Activated CD8-positive, alpha-beta memory T cell treated with anti-CD3 and anti-CD28 coated beads for 36 hours (primary cell): ENCODE results near the gene RELB. TPM values are rescaled to one million over a fixed set of nuclear protein-coding genes. Genes with fewer than 3 reads are reported as not detected.

Experiments used
- CTCF ChIA-PET: fragments of 350-600 bp; sonication (Branson Sonifier 250); formaldehyde crosslinking; loops from one replicate; lab custom pipeline; 2021; ENCODE audit warnings: antibody characterized with exemption; lab: Charles Lee
- POLR2A ChIA-PET: fragments of 350-600 bp; sonication (Branson Sonifier 250); formaldehyde crosslinking; loops from one replicate; lab custom pipeline; 2021; ENCODE audit warnings: antibody characterized with exemption; lab: Charles Lee
- total RNA-seq, 2 experiments: library from RNA; stranded (reverse); gene quantifications; one replicate each; pipeline ENCODE4 v1.2.3, GENCODE V29; 2021

The RELB gene
- total RNA-seq, 2 experiments from 2014 or later: 48.5 to 51.6 TPM

- POLR2A ChIA-PET: no interaction called here
- CTCF ChIA-PET: no interaction called here
These were observed 80.9 kb downstream of the RELB start for GRCh38 chr19:45082170-45082569.

DNA sequence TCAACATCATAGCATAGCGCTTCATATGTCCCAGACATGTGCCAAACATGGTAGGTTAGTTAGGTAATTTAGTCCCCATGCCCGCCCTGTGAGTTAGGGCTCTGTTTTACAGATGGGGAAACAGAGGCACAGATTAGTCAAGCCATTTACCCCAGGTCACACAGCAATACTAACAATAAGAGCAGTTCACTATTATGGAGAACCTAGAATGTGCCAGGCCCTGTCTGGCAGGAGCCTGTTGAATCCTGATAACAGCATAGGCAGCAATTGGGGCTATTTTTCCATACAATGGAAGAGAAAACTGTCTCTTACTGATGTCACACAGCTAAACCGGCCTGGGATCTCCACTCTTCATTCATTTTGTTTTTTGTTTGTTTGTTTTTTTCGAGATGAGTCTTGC lies 85.2 kb downstream of the RELB start:
- POLR2A ChIA-PET: no interaction called here
- CTCF ChIA-PET: no interaction called here

- ChIA-PET CTCF (interaction anchor here (1.0 to 1.6 kb wide), 2 partner anchors 9 to 28 kb away, joined by 3 to 5 read pairs; partner anchors contain the start of gene GEMIN7), POLR2A (interaction anchor here (1.0 kb wide), 1 partner anchor 9 kb away, joined by 6 read pairs; the partner anchor contains the start of gene GEMIN7)
These were observed 86.3 kb downstream of the RELB start for GRCh38 chr19:45087531-45087930.

Other genes with a start within 250 kb of the RELB start
- gene CBLC, start 223.6 kb upstream of the RELB start, total RNA-seq: not detected
- gene BCAM, start 192.4 kb upstream of the RELB start, total RNA-seq: not detected
- gene NECTIN2, start 155.2 kb upstream of the RELB start, total RNA-seq: under 1 TPM; 0.36 to 0.44 TPM
- gene TOMM40, start 110.2 kb upstream of the RELB start, total RNA-seq: 100 to 1,000 TPM; 215 to 223 TPM
- gene APOE, start 95.7 kb upstream of the RELB start, total RNA-seq: under 1 TPM; 0.32 to 0.34 TPM
- 1 to 10 TPM; 1.1 to 2.0 TPM for gene APOC1, start 86.9 kb upstream of the RELB start, total RNA-seq
- gene APOC4, start 59.2 kb upstream of the RELB start, total RNA-seq: not detected
- gene APOC2, start 55.4 kb upstream of the RELB start, total RNA-seq: not detected
- gene CLPTM1, start 46.1 kb upstream of the RELB start, total RNA-seq: 10 to 100 TPM; 72.4 to 73.5 TPM
- 10 to 100 TPM; 78.1 to 80.5 TPM for gene CLASRP, start 37.6 kb downstream of the RELB start, total RNA-seq
- 1 to 10 TPM; 8.1 to 8.6 TPM for gene ZNF296, start 75.0 kb downstream of the RELB start, total RNA-seq
- 10 to 100 TPM; 55.4 to 55.6 TPM for gene GEMIN7, start 77.8 kb downstream of the RELB start, total RNA-seq
- 10 to 100 TPM; 13.8 to 14.7 TPM for gene PPP1R37, start 91.7 kb downstream of the RELB start, total RNA-seq
- under 1 TPM; 0.06 TPM for gene NKPD1, start 159.5 kb downstream of the RELB start, total RNA-seq
- 10 to 100 TPM; 20.7 to 21.4 TPM for gene TRAPPC6A, start 176.8 kb downstream of the RELB start, total RNA-seq
- 10 to 100 TPM; 11.9 to 14.3 TPM for gene BLOC1S3, start 177.3 kb downstream of the RELB start, total RNA-seq
- gene EXOC3L2, start 243.9 kb downstream of the RELB start, total RNA-seq: not detected
- gene MARK4, start 249.8 kb downstream of the RELB start, total RNA-seq: 10 to 100 TPM; 21.2 to 21.6 TPM